HepG2 (cell line): ENCODE results near the gene SMIM10L2A. TPM values are rescaled to one million over a fixed set of nuclear protein-coding genes. Genes with fewer than 3 reads are reported as not detected.

ENCODE experiments used
- AGO2 ChIP-seq: fragments of 200-400 bp; formaldehyde crosslinking; optimal IDR thresholded peaks from 2 replicates; pipeline ENCODE3; 2017; ENCODE audit warnings: mild to moderate bottlenecking, low read depth, low read length, moderate library complexity
- AHDC1 ChIP-seq: sonication (generic); formaldehyde crosslinking; IDR thresholded peaks from 2 replicates; pipeline ENCODE4 v1.5.1; 2020; ENCODE audit warnings: mild to moderate bottlenecking, missing genetic modification reagents, borderline replicate concordance
- BRD4 ChIP-seq: sonication (generic); formaldehyde crosslinking; IDR thresholded peaks from 2 replicates; pipeline ENCODE4 v1.4.0; 2020; ENCODE audit warnings: missing genetic modification reagents
- HNRNPLL ChIP-seq: fragments of 200-400 bp; formaldehyde crosslinking; IDR thresholded peaks from 2 replicates; pipeline ENCODE4 v1.6.1; 2017; ENCODE audit warnings: mild to moderate bottlenecking, low read depth, low read length; ENCODE audit not compliant: poor library complexity, severe bottlenecking
- PAF1 ChIP-seq: IDR thresholded peaks from 2 replicates; pipeline ENCODE4 v1.6.1; 2016; ENCODE audit warnings: missing genetic modification reagents, missing compliant biosample characterization
- SP4 ChIP-seq: sonication (generic); formaldehyde crosslinking; IDR thresholded peaks from 2 replicates; pipeline ENCODE4 v1.8.1; 2023; ENCODE audit warnings: mild to moderate bottlenecking, missing genetic modification reagents
- TBL1XR1 ChIP-seq: fragments of 150-350 bp; IDR thresholded peaks from 2 replicates; pipeline ENCODE4 v1.6.1; 2014; ENCODE audit warnings: borderline replicate concordance, low read length; ENCODE audit not compliant: partially characterized antibody
- ZNF33B ChIP-seq: sonication (generic); formaldehyde crosslinking; IDR thresholded peaks from 2 replicates; pipeline ENCODE4 v1.5.1; 2020; ENCODE audit warnings: mild to moderate bottlenecking, missing genetic modification reagents
- ZNF503 ChIP-seq: sonication (generic); formaldehyde crosslinking; IDR thresholded peaks from 2 replicates; pipeline ENCODE4 v1.4.0; 2020; ENCODE audit warnings: missing genetic modification reagents
- polyA plus RNA-seq, 8 experiments: library from polyadenylated mRNA; depleted of rRNA in 3 of 8; stranded (reverse) in 7 of 8; unstranded in 1 of 8; fragments of >200 nt; fragmentation: Illumina TruSeq in 4 of 8; extraction: Trizol in 4 of 8; gene quantifications; 2 replicates each; pipeline versions ENCODE4 v1.2.1 to v1.2.3, GENCODE V29; 2011 to 2016; ENCODE audit warnings: low read depth in 4 of 8, missing spikeins in 1 of 8, mixed read lengths in 1 of 8; ENCODE audit not compliant: insufficient read depth in 1 of 8
- total RNA-seq, 5 experiments: library from RNA; depleted of rRNA; stranded (reverse); fragments of >200 nt; fragmentation: Illumina TruSeq; extraction: Trizol; gene quantifications; 2 replicates each; pipeline ENCODE4 v1.2.3, GENCODE V29; 2016; ENCODE audit warnings: low read depth in 1 of 5

The SMIM10L2A gene
- total and polyA plus RNA-seq, 2 of the 13 experiments (the other 11 are each of a cell fraction or from before 2014, with no cell fraction given): not detected

GRCh38 chrX:135393051-135393450 lies 28.7 kb upstream of the SMIM10L2A start (continued):
- no peak for TF ChIP-seq AHDC1 (CRISPR knock-in tag)
- no peak for TF ChIP-seq TBL1XR1
- no peak for TF ChIP-seq PAF1 (CRISPR knock-in tag)
- no peak for TF ChIP-seq BRD4 (CRISPR knock-in tag)
- TF ChIP-seq HNRNPLL: no peak
- TF ChIP-seq ZNF33B (CRISPR knock-in tag): no peak
- TF ChIP-seq SP4 (CRISPR knock-in tag): no peak
- no peak for TF ChIP-seq ZNF503 (CRISPR knock-in tag)
- no peak for TF ChIP-seq AGO2
